Measurements from ENCODE around the gene ENTPD5. TPM values are rescaled to one million over a fixed set of nuclear protein-coding genes. Genes with fewer than 3 reads are reported as not detected.
"Not testable (repeated sequence)": the region's sequence is repeated elsewhere in the genome, so short reads cannot be mapped to it uniquely, and the experiment has no call there.

ENTPD5 gene
- total and polyA plus RNA-seq, 2 donors (not counting 1 experiment from before 2014, with no cell fraction given), result 9.6 to 13.7 TPM

DNA sequence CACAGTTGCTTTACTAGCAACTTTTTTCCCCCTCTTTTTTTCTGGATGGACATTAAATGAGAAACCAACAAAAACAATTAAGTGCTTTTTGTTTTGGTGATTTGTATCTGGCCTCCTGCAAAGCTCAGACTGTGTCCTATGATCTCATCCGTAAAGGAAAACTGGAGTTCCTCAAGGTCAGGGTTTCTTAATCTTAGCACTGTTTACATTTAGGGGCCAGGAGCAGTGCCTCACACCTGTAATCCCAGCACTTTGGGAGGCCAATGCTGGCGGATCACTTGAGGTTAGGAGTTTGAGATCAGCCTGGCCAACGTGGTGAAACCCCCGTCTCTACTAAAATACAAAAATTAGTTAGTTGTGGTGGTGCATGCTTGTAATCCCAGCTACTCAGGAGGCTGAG lies 28.0 kb downstream of the ENTPD5 start:
- Histone ChIP-seq H3K27ac (ENCODE audit: insufficient read depth, low read length) (no peak overlapping the region), H3K4me2 (ENCODE audit: extremely low read depth, insufficient read depth, low read length) (no peak overlapping the region), H3K4me3 (replicated peaks in 1 of 4; ENCODE audit: control extremely low read depth in 1 of 4, insufficient read depth in 1 of 4, low read depth in 3 of 4, low read length in 4 of 4) (no peak overlapping the region), H4K20me1 (ENCODE audit: control insufficient read depth, extremely low read depth, insufficient read depth, low read length) (no peaks in the 10 kb centered on the region), H3K79me2 (ENCODE audit: control insufficient read depth, insufficient read depth, low read length) (no peaks in the 10 kb centered on the region), H3K36me3 (ENCODE audit: control insufficient read depth, insufficient read depth, low read length) (no peaks in the 10 kb centered on the region), H3K9me3 (ENCODE audit: control insufficient read depth, insufficient read depth, low read depth, low read length) (no peaks in the 10 kb centered on the region), H3K27me3 (ENCODE audit: control insufficient read depth, insufficient read depth, low read length) (no peaks in the 10 kb centered on the region), H3K4me1 (ENCODE audit: control insufficient read depth, extremely low read depth, insufficient read depth, low read length) (no peaks in the 10 kb centered on the region), H2AFZ (ENCODE audit: low read length) (no peak overlapping the region), H3K9ac (ENCODE audit: insufficient read depth, low read length) (no peak overlapping the region)
- TF ChIP-seq EZH2 (IDR thresholded peaks at IDR 0.05; ENCODE audit: low read length, missing control alignments), result no peak
- TF ChIP-seq, protein P1, sequence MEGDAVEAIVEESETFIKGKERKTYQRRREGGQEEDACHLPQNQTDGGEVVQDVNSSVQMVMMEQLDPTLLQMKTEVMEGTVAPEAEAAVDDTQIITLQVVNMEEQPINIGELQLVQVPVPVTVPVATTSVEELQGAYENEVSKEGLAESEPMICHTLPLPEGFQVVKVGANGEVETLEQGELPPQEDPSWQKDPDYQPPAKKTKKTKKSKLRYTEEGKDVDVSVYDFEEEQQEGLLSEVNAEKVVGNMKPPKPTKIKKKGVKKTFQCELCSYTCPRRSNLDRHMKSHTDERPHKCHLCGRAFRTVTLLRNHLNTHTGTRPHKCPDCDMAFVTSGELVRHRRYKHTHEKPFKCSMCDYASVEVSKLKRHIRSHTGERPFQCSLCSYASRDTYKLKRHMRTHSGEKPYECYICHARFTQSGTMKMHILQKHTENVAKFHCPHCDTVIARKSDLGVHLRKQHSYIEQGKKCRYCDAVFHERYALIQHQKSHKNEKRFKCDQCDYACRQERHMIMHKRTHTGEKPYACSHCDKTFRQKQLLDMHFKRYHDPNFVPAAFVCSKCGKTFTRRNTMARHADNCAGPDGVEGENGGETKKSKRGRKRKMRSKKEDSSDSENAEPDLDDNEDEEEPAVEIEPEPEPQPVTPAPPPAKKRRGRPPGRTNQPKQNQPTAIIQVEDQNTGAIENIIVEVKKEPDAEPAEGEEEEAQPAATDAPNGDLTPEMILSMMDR (conservative IDR thresholded peaks at IDR 0.05 in 1 of 2, IDR thresholded peaks at IDR 0.05 in 1 of 2; ENCODE audit: low read depth in 1 of 2, low read length in 2 of 2), result no peak
- DNase-seq (ENCODE audit: low read depth in 2 of 2), result no peak

DNA sequence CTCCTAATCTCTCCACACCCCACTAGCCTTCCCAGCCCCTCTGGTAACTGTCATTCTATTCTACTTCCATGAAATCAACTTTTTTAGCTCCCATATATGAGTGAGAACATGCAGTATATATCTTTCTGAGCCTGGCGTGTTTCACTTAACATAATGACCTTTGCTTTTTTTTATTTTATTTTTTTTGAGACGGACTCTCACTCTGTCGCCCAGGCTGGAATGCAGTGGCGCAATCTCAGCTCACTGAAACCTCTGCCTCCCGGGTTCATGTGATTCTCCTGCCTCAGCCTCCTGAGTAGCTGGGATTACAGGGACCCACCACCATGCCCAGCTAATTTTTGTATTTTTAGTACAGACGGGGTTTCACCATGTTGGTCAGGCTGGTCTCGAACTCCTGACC lies 30.4 kb downstream of the ENTPD5 start:
- not testable (repeated sequence) for H3K4me2 ChIP-seq (ENCODE audit: extremely low read depth, insufficient read depth, low read length); H4K20me1 ChIP-seq (ENCODE audit: control insufficient read depth, extremely low read depth, insufficient read depth, low read length); H3K4me3 ChIP-seq (replicated peaks in 1 of 4; ENCODE audit: control extremely low read depth in 1 of 4, insufficient read depth in 1 of 4, low read depth in 3 of 4, low read length in 4 of 4); H3K9ac ChIP-seq (ENCODE audit: insufficient read depth, low read length); H3K4me1 ChIP-seq (ENCODE audit: control insufficient read depth, extremely low read depth, insufficient read depth, low read length); H3K36me3 ChIP-seq (ENCODE audit: control insufficient read depth, insufficient read depth, low read length); H2AFZ ChIP-seq (ENCODE audit: low read length); H3K9me3 ChIP-seq (ENCODE audit: control insufficient read depth, insufficient read depth, low read depth, low read length); H3K27ac ChIP-seq (ENCODE audit: insufficient read depth, low read length); H3K79me2 ChIP-seq (ENCODE audit: control insufficient read depth, insufficient read depth, low read length); DNase-seq (ENCODE audit: low read depth in 2 of 2); H3K27me3 ChIP-seq (ENCODE audit: control insufficient read depth, insufficient read depth, low read length)

GRCh38 chr14:73988065-73988464 lies 31.0 kb downstream of the ENTPD5 start:
- Histone ChIP-seq H2AFZ (ENCODE audit: low read length) (no peak overlapping the region), H3K9ac (ENCODE audit: insufficient read depth, low read length) (no peak overlapping the region), H3K79me2 (ENCODE audit: control insufficient read depth, insufficient read depth, low read length) (no peaks in the 10 kb centered on the region), H3K4me2 (ENCODE audit: extremely low read depth, insufficient read depth, low read length) (no peak overlapping the region), H4K20me1 (ENCODE audit: control insufficient read depth, extremely low read depth, insufficient read depth, low read length) (no peaks in the 10 kb centered on the region), H3K27ac (ENCODE audit: insufficient read depth, low read length) (no peak overlapping the region), H3K4me3 (replicated peaks in 1 of 4; ENCODE audit: control extremely low read depth in 1 of 4, insufficient read depth in 1 of 4, low read depth in 3 of 4, low read length in 4 of 4) (no peak overlapping the region), H3K4me1 (ENCODE audit: control insufficient read depth, extremely low read depth, insufficient read depth, low read length) (no peaks in the 10 kb centered on the region), H3K36me3 (ENCODE audit: control insufficient read depth, insufficient read depth, low read length) (no peaks in the 10 kb centered on the region), H3K9me3 (ENCODE audit: control insufficient read depth, insufficient read depth, low read depth, low read length) (no peaks in the 10 kb centered on the region), H3K27me3 (ENCODE audit: control insufficient read depth, insufficient read depth, low read length) (no peaks in the 10 kb centered on the region)
- TF ChIP-seq EZH2 (IDR thresholded peaks at IDR 0.05; ENCODE audit: low read length, missing control alignments), result no peak
- no peak for DNase-seq (ENCODE audit: low read depth in 2 of 2)

- no peak for TF ChIP-seq EZH2 (IDR thresholded peaks at IDR 0.05; ENCODE audit: low read length, missing control alignments)
- TF ChIP-seq, protein P1 (conservative IDR thresholded peaks at IDR 0.05 in 1 of 2, IDR thresholded peaks at IDR 0.05 in 1 of 2; ENCODE audit: low read depth in 1 of 2, low read length in 2 of 2), result no peak
- H3K79me2 ChIP-seq (ENCODE audit: control insufficient read depth, insufficient read depth, low read length), result no peaks in the 10 kb centered on the region
- no peak overlapping the region for H3K4me2 ChIP-seq (ENCODE audit: extremely low read depth, insufficient read depth, low read length)
- H2AFZ ChIP-seq (ENCODE audit: low read length), result no peak overlapping the region
- DNase-seq (ENCODE audit: low read depth in 2 of 2), result peak; percentile 51 to 70
- H3K9ac ChIP-seq (ENCODE audit: insufficient read depth, low read length), result no peak overlapping the region
- peaks cover 2% of the 10 kb centered on the region for H3K36me3 ChIP-seq (ENCODE audit: control insufficient read depth, insufficient read depth, low read length)
- no peak overlapping the region for H3K4me3 ChIP-seq (replicated peaks in 1 of 4; ENCODE audit: control extremely low read depth in 1 of 4, insufficient read depth in 1 of 4, low read depth in 3 of 4, low read length in 4 of 4)
- H3K27me3 ChIP-seq (ENCODE audit: control insufficient read depth, insufficient read depth, low read length), result no peaks in the 10 kb centered on the region
- no peaks in the 10 kb centered on the region for H3K4me1 ChIP-seq (ENCODE audit: control insufficient read depth, extremely low read depth, insufficient read depth, low read length)
- no peaks in the 10 kb centered on the region for H4K20me1 ChIP-seq (ENCODE audit: control insufficient read depth, extremely low read depth, insufficient read depth, low read length)
- no peaks in the 10 kb centered on the region for H3K9me3 ChIP-seq (ENCODE audit: control insufficient read depth, insufficient read depth, low read depth, low read length)
- no peak overlapping the region for H3K27ac ChIP-seq (ENCODE audit: insufficient read depth, low read length)
These were observed 41.2 kb downstream of the ENTPD5 start for GRCh38 chr14:73977896-73978295.
